Measurements from ENCODE around the gene PPP1R12A. TPM values are rescaled to one million over a fixed set of nuclear protein-coding genes. Genes with fewer than 3 reads are reported as not detected.
"Not testable (repeated sequence)": the region's sequence is repeated elsewhere in the genome, so short reads cannot be mapped to it uniquely, and the experiment has no call there.

The PPP1R12A gene
- total RNA-seq, 1 donor from 2014 or later, result 109 TPM

DNA sequence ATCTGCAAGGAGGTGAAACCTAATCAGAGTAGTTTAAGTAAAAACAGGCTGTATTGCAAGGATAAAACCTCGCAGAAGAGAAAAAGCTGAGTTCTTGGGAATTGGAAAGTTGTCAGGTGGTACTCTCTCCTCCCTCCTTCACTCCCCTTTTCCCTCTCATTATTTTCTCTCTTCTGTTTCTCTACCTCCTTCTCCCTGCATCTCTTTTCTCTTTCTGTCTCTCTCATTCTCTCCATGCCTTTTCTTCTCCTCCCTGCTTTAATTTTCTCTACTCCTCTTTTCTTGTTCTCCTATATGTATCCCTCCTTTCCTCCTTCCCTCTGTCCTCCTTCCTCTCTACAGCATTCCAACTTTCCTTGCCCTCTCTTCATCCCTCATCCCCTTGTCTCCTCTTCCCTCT is 14.2 kb upstream of the PPP1R12A start:
- Mint-ChIP-seq H3K4me3 (ENCODE audit: unreplicated experiment) (no peak overlapping the region), H3K36me3 (ENCODE audit: low read depth, unreplicated experiment) (no peaks in the 10 kb centered on the region), H3K4me1 (ENCODE audit: unreplicated experiment) (no peaks in the 10 kb centered on the region)

DNA sequence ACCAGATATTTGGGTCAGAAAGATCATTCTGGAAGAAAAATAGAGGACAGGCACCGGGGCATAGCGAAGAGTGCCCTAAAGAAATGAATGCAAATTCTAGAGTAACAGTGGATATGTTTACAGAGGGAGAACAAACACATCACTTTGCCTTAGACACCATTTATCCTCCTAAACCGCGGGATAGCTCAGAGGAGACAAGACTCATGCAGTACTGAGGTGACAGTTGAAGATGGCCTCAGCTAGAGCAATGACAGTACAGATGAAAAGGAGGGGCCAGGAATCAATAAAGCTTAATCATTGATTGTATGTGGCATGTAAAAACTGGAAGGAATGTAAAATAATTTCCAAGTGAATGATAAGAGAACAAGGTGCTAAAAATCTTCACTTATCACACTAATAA is 10.5 kb upstream of the PPP1R12A start:
- no peak overlapping the region for H3K27ac Mint-ChIP-seq (ENCODE audit: unreplicated experiment)
- H3K27me3 Mint-ChIP-seq (ENCODE audit: unreplicated experiment), result peaks cover 2% of the 10 kb centered on the region
- H3K4me1 Mint-ChIP-seq (ENCODE audit: unreplicated experiment), result no peaks in the 10 kb centered on the region
- no peak for DNase-seq (ENCODE audit: low spot score)
- H3K9me3 Mint-ChIP-seq (ENCODE audit: unreplicated experiment), result no peaks in the 10 kb centered on the region
- TF ChIP-seq CTCF (IDR thresholded peaks at IDR 0.05; ENCODE audit: unreplicated experiment), result no peak
- H3K36me3 Mint-ChIP-seq (ENCODE audit: low read depth, unreplicated experiment), result no peaks in the 10 kb centered on the region
- H3K4me3 Mint-ChIP-seq (ENCODE audit: unreplicated experiment), result no peak overlapping the region

More for the DNA sequence above, 14.2 kb upstream of the PPP1R12A start:
- TF ChIP-seq CTCF (IDR thresholded peaks at IDR 0.05; ENCODE audit: unreplicated experiment), result no peak
- Mint-ChIP-seq H3K27me3 (ENCODE audit: unreplicated experiment) (peaks cover 2% of the 10 kb centered on the region), H3K9me3 (ENCODE audit: unreplicated experiment) (no peaks in the 10 kb centered on the region), H3K27ac (ENCODE audit: unreplicated experiment) (no peak overlapping the region)
- DNase-seq (ENCODE audit: low spot score), result no peak

DNA sequence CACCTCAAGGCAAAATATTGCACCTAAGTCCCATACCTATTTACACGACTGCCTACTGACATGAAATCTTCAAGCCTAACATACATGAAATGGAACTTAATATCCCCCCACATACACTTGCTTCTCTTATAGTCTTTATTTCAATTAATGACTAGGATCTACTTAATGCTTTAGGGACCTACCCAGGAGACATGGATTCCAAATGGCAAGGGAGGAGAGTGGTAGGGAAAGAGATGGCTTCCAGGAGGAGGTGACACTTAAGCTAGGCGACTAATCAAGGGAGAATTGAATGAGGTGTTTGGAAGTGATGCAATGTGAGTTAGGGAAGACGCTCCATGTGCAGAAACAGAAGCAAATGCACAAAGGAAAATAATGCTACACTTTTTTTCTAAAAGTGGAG is 9.7 kb upstream of the PPP1R12A start:
- Mint-ChIP-seq H3K36me3 (ENCODE audit: low read depth, unreplicated experiment) (no peaks in the 10 kb centered on the region), H3K9me3 (ENCODE audit: unreplicated experiment) (no peaks in the 10 kb centered on the region), H3K27ac (ENCODE audit: unreplicated experiment) (no peak overlapping the region), H3K4me3 (ENCODE audit: unreplicated experiment) (no peak overlapping the region), H3K27me3 (ENCODE audit: unreplicated experiment) (peaks cover 2% of the 10 kb centered on the region), H3K4me1 (ENCODE audit: unreplicated experiment) (no peaks in the 10 kb centered on the region)
- no peak for TF ChIP-seq CTCF (IDR thresholded peaks at IDR 0.05; ENCODE audit: unreplicated experiment)
- no peak for DNase-seq (ENCODE audit: low spot score)

GRCh38 chr12:79942846-79943245 is 7.9 kb upstream of the PPP1R12A start:
- not testable (repeated sequence) for H3K27me3 Mint-ChIP-seq (ENCODE audit: unreplicated experiment); H3K36me3 Mint-ChIP-seq (ENCODE audit: low read depth, unreplicated experiment); H3K27ac Mint-ChIP-seq (ENCODE audit: unreplicated experiment); H3K4me1 Mint-ChIP-seq (ENCODE audit: unreplicated experiment); H3K4me3 Mint-ChIP-seq (ENCODE audit: unreplicated experiment); DNase-seq (ENCODE audit: low spot score); H3K9me3 Mint-ChIP-seq (ENCODE audit: unreplicated experiment)

DNA sequence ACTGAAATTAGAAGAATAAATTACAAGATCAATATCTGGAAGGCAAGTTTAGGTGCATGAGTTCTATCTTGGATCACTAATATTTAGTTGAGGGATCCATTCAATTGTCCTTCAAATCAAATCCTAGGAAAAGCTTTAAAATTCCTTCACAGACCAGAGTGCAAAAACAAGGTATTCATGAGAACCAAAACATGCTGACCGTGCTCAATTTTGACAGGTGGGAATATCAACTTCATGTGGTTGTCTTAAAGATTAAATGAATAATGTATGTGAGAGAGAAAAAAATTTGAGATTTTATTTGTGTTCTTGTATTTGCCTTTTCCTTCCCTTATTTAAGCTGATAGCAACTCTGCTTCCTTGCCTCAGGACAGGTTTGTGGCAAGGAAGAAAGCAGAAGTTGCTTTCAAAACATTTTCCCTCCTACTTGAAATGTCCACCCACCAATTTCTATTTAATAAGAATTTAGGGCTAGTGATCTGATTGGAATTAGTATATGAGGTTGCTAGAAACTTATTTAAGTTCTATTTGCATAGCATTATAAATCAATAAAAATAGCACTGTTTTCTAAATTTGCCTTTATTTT is 4.9 kb upstream of the PPP1R12A start:
- H3K27ac Mint-ChIP-seq (ENCODE audit: unreplicated experiment), result no peak overlapping the region
- H3K36me3 Mint-ChIP-seq (ENCODE audit: low read depth, unreplicated experiment), result peaks cover 5% of the 10 kb centered on the region
- H3K4me3 Mint-ChIP-seq (ENCODE audit: unreplicated experiment), result no peak overlapping the region
- DNase-seq (ENCODE audit: low spot score), result no peak
- H3K4me1 Mint-ChIP-seq (ENCODE audit: unreplicated experiment), result peaks cover 15% of the 10 kb centered on the region
- no peak for TF ChIP-seq CTCF (IDR thresholded peaks at IDR 0.05; ENCODE audit: unreplicated experiment)
- peaks cover 8% of the 10 kb centered on the region for H3K27me3 Mint-ChIP-seq (ENCODE audit: unreplicated experiment)
- no peaks in the 10 kb centered on the region for H3K9me3 Mint-ChIP-seq (ENCODE audit: unreplicated experiment)
